Kidney (tissue), 14 donors: ENCODE measurements around the gene GSTT4. TPM values are rescaled to one million over a fixed set of nuclear protein-coding genes. Genes with fewer than 3 reads are reported as not detected.

Experiments used
- DNase-seq, 5 donors: peaks; one replicate each; pipeline ENCODE4 v3.0.0-alpha.2; 2013 to 2020
- FAIRE-seq: peaks from 2 replicates; lab custom pipeline; 2012; peaks lifted over from hg19 to GRCh38; lab: Jason Lieb, UNC
- H3K27ac ChIP-seq, 2 donors: one replicate each; pipeline ENCODE4 v1.7.0; 2013; ENCODE audit warnings: low read depth in 2 of 2, low read length in 2 of 2, inconsistent platforms in 1 of 2
- H3K27me3 ChIP-seq: one replicate; pipeline ENCODE4 v1.7.1; 2013; ENCODE audit warnings: low read length, inconsistent platforms; ENCODE audit not compliant: control insufficient read depth, insufficient read depth
- H3K36me3 ChIP-seq, 3 donors: one replicate each; pipeline versions ENCODE4 v1.7.0 to v1.7.1; 2013; ENCODE audit warnings: low read length in 3 of 3, control low read depth in 1 of 3, inconsistent platforms in 1 of 3; ENCODE audit not compliant: insufficient read depth in 3 of 3, control insufficient read depth in 2 of 3
- H3K4me1 ChIP-seq, 3 donors: one replicate each; pipeline versions ENCODE4 v1.7.0 to v1.7.1; 2013; ENCODE audit warnings: low read length in 3 of 3, inconsistent platforms in 1 of 3, low read depth in 1 of 3; ENCODE audit not compliant: control insufficient read depth in 2 of 3, insufficient read depth in 2 of 3
- H3K4me3 ChIP-seq, 3 donors: one replicate each; pipeline versions ENCODE4 v1.7.0 to v1.8.1; 2013; ENCODE audit warnings: low read length in 3 of 3, control low read depth in 1 of 3, inconsistent platforms in 1 of 3
- H3K9ac ChIP-seq, 3 donors: one replicate each; pipeline versions ENCODE4 v1.7.0 to v1.7.1; 2013; ENCODE audit warnings: low read length in 3 of 3, control low read depth in 1 of 3, inconsistent platforms in 1 of 3
- H3K9me3 ChIP-seq, 3 donors: one replicate each; pipeline versions ENCODE4 v1.7.0 to v1.7.1; 2013; ENCODE audit warnings: low read length in 3 of 3, control low read depth in 1 of 3, inconsistent platforms in 1 of 3; ENCODE audit not compliant: control insufficient read depth in 2 of 3, insufficient read depth in 1 of 3
- CTCF ChIP-seq: IDR thresholded peaks from 3 replicates; pipeline ENCODE4 v1.5.1; 2012; ENCODE audit warnings: mild to moderate bottlenecking, moderate library complexity, borderline replicate concordance; ENCODE audit not compliant: insufficient read depth; ENCODE audit errors: extremely low read depth
- intact Hi-C: fragments of 100-400 bp; cut with DNase I; formaldehyde crosslinking; loops from one replicate; pipeline ENCODE4 v1.11.1; 2022
- polyA plus RNA-seq: library from polyadenylated mRNA; stranded (reverse); fragments of 350-450 nt; fragmentation: Illumina TruSeq; extraction: RNeasy Lipid Tissue Mini Kit (QIAGEN cat#74804); gene quantifications from one replicate; pipeline ENCODE4 v1.2.3, GENCODE V29; 2014; ENCODE audit warnings: low read depth, low replicate concordance; ENCODE audit not compliant: insufficient read depth
- total RNA-seq: library from RNA; stranded (reverse); fragmentation: NEBNext Ultra II Directional; extraction: Animal tissue kit (Norgen Biotek cat#: 25700); gene quantifications from one replicate; pipeline ENCODE4 v1.2.1, GENCODE V29; 2021
- donor health status: control.
- donor health status: control.
- donor health status: control.
- donor health status: control.
- donor health status: control.
- donor health status: DM: yes; HTN: yes; CAD: no.
- donor health status: Normal renal cell carcinoma (clear cell type).

The GSTT4 gene
- total and polyA plus RNA-seq, 2 donors from 2014 or later, result not detected

GRCh38 chr22:24023204-24023789 is 18.0 kb upstream of the GSTT4 start:
- no peaks in the 10 kb centered on the region for H3K27me3 ChIP-seq
- DNase-seq (no peak), FAIRE-seq (no peak)
- no peaks in the 10 kb centered on the region for H3K9me3 ChIP-seq
- no peak overlapping the region for H3K27ac ChIP-seq
- no peak overlapping the region for H3K9ac ChIP-seq
- no peaks in the 10 kb centered on the region for H3K36me3 ChIP-seq
- no peak for TF ChIP-seq CTCF
- intact Hi-C loops, result no loop called here
- no peak overlapping the region for H3K4me3 ChIP-seq
- H3K4me1 ChIP-seq, result peaks cover 0 to 7% (median 2%) of the 10 kb centered on the region in 3 donors

- Histone ChIP-seq H3K27me3 (no peaks in the 10 kb centered on the region), H3K9ac (no peak overlapping the region), H3K27ac (no peak overlapping the region), H3K36me3 (no peaks in the 10 kb centered on the region), H3K4me3 (no peak overlapping the region), H3K9me3 (no peaks in the 10 kb centered on the region), H3K4me1 (no peaks in the 10 kb centered on the region)
- FAIRE-seq (no peak), DNase-seq (no peak)
- intact Hi-C loops, result no loop called here
- no peak for TF ChIP-seq CTCF
These were observed 16.1 kb upstream of the GSTT4 start for GRCh38 chr22:24021304-24021703.

GRCh38 chr22:24016156-24016555 is 10.9 kb upstream of the GSTT4 start:
- H3K27ac ChIP-seq, result no peak overlapping the region
- no peak overlapping the region for H3K9ac ChIP-seq
- no peaks in the 10 kb centered on the region for H3K27me3 ChIP-seq
- TF ChIP-seq CTCF, result no peak
- FAIRE-seq (no peak), DNase-seq (no peak)
- H3K4me1 ChIP-seq, result peaks cover 0 to 5% (median 0%) of the 10 kb centered on the region in 3 donors
- H3K36me3 ChIP-seq, result no peaks in the 10 kb centered on the region
- H3K9me3 ChIP-seq, result no peaks in the 10 kb centered on the region
- intact Hi-C loops, result no loop called here
- H3K4me3 ChIP-seq, result peak overlapping the region in 1 of 3 donors; percentile 5

GRCh38 chr22:24011735-24012068 is 6.4 kb upstream of the GSTT4 start:
- peak in 3 of 5 donors; percentile 44 to 61 (median 49) for DNase-seq
- Histone ChIP-seq H3K4me1 (peaks cover 0 to 5% (median 0%) of the 10 kb centered on the region in 3 donors), H3K27ac (peak overlapping the region; percentile 76), H3K9me3 (no peaks in the 10 kb centered on the region), H3K9ac (peak overlapping the region; percentile 65 to 80 (median 65)), H3K4me3 (peak overlapping the region; percentile 84 to 98 (median 96)), H3K36me3 (no peaks in the 10 kb centered on the region), H3K27me3 (no peaks in the 10 kb centered on the region)
- intact Hi-C loops, result no loop called here
- no peak for TF ChIP-seq CTCF
- FAIRE-seq, result no peak
